GM06990 (cell line): ENCODE measurements around the gene BCAS2.

Experiments
- DNase-seq: peaks from one replicate; pipeline ENCODE4 v3.0.0-alpha.2; 2011; ENCODE audit not compliant: insufficient read length; ENCODE audit errors: extremely low read depth
- H3K27me3 ChIP-seq: replicated peaks from 2 replicates; pipeline ENCODE4 v1.6.0; 2011; ENCODE audit warnings: low read length; ENCODE audit not compliant: control insufficient read depth, insufficient read depth
- H3K36me3 ChIP-seq: 2 replicates; pipeline ENCODE4 v1.5.1; 2011; ENCODE audit warnings: low read length; ENCODE audit not compliant: control insufficient read depth, insufficient read depth
- H3K4me3 ChIP-seq: replicated peaks from 2 replicates; pipeline ENCODE4 v1.5.1; 2011; ENCODE audit warnings: low read depth, mild to moderate bottlenecking, control low read depth, low read length
- CTCF ChIP-seq: IDR thresholded peaks from 2 replicates; pipeline ENCODE4 v1.5.1; 2011; ENCODE audit warnings: low read length, control low read depth, mild to moderate bottlenecking, inconsistent platforms; ENCODE audit not compliant: insufficient read depth, poor library complexity, severe bottlenecking

Gene BCAS2

DNA sequence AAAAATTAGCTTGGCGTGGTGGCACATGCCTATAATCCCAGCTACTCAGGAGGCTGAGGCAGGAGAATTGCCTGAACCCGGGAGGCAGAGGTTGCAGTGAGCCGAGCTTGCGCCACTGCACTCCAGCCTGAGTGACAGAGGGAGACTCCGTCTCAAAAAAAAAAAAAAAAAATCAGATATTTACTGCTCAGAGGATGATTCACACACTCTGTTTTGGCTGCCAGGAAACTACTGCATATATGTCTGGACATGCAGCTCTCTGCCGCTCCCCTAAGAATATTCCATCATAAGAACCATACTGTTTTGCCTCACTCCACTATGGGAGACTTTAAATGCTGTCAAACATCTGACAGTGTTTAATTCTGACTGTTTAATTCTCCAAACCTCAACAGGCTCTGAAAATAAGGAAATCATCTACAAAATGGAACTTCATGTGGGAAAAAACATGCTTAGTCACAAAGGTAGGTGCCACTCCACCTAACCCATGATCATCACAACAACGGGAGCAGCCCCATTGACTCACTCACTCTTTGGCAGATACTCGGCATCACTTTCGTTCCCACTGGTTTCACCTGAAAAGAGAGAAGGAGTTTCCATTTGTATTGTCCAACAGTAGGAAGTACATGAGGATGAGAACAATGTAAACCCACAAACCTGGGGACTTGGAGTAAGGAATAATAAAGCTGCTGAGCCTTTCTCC lies 29.3 kb upstream of the BCAS2 start:
- no peak for DNase-seq
- Histone ChIP-seq H3K27me3 (no peaks in the 10 kb centered on the region), H3K4me3 (no peak overlapping the region), H3K36me3 (no peaks in the 10 kb centered on the region)
- TF ChIP-seq CTCF: no peak

- Histone ChIP-seq H3K36me3 (no peaks in the 10 kb centered on the region), H3K27me3 (no peaks in the 10 kb centered on the region), H3K4me3 (no peak overlapping the region)
- no peak for DNase-seq
- peak; percentile 4 for TF ChIP-seq CTCF
Measured at GRCh38 chr1:114609826-114610225, 28.4 kb upstream of the BCAS2 start.

GRCh38 chr1:114609026-114609425 lies 27.6 kb upstream of the BCAS2 start:
- no peak for TF ChIP-seq CTCF
- no peak for DNase-seq
- Histone ChIP-seq H3K36me3 (no peaks in the 10 kb centered on the region), H3K4me3 (no peak overlapping the region), H3K27me3 (no peaks in the 10 kb centered on the region)

DNA sequence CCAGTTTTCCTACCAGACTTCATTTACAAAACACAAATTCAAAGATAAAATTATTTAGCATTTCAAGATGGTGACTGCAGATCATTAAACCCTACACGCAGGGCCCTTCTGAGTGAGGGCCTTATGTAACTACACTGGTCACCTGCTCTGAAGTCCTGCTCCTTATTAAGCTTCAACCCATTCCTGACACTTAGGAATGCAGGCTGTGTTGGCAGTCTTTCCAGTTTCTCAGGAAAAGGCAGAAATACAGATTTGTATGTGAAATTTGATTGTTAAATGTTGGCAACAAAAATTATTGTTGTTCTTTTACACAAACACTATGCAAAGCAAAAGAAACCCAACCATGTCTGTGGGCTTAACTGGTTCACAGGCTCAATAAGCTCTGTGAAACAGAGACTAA lies 25.8 kb upstream of the BCAS2 start:
- DNase-seq: no peak
- no peaks in the 10 kb centered on the region for H3K27me3 ChIP-seq
- no peak for TF ChIP-seq CTCF
- no peaks in the 10 kb centered on the region for H3K36me3 ChIP-seq
- no peak overlapping the region for H3K4me3 ChIP-seq

GRCh38 chr1:114597949-114598348 lies 16.5 kb upstream of the BCAS2 start:
- no peaks in the 10 kb centered on the region for H3K27me3 ChIP-seq
- TF ChIP-seq CTCF: no peak
- H3K4me3 ChIP-seq: no peak overlapping the region
- H3K36me3 ChIP-seq: no peaks in the 10 kb centered on the region
- no peak for DNase-seq

DNA sequence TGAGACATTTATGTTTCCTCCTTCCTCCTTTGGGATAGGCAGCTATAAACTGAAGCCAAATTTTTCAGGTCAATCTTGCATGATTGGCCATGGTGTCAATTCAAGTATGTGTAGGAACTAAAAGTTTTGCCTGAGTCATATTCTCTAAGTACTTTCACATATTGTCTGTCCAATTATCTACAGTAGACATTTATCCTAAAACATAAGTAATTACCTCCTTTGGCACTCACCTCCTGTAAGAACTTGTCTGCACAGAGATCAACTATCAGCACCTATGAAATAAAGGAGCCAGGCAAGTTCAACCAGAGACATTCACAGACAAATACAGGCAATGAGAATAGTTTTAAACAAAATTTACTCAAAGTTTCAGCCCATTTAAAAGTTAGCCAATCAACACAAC lies 14.2 kb upstream of the BCAS2 start:
- Histone ChIP-seq H3K36me3 (no peaks in the 10 kb centered on the region), H3K4me3 (no peak overlapping the region), H3K27me3 (no peaks in the 10 kb centered on the region)
- TF ChIP-seq CTCF: no peak
- no peak for DNase-seq
